Posterior cingulate gyrus (tissue), 11 donors: ENCODE data around the gene SDHA.
"Not testable (repeated sequence)": the region's sequence is repeated elsewhere in the genome, so short reads cannot be mapped to it uniquely, and the experiment has no call there.

Experiments
- DNase-seq, 10 donors: peaks; one replicate each; pipeline versions ENCODE4 v3.0.0 to v3.0.0-alpha.2; 2020 to 2021; ENCODE audit warnings: mixed read lengths in 3 of 10
- intact Hi-C: fragments of 100-400 bp; cut with DNase I; formaldehyde crosslinking; loops from one replicate; pipeline ENCODE4 v1.15.1; 2023

SDHA gene

DNA sequence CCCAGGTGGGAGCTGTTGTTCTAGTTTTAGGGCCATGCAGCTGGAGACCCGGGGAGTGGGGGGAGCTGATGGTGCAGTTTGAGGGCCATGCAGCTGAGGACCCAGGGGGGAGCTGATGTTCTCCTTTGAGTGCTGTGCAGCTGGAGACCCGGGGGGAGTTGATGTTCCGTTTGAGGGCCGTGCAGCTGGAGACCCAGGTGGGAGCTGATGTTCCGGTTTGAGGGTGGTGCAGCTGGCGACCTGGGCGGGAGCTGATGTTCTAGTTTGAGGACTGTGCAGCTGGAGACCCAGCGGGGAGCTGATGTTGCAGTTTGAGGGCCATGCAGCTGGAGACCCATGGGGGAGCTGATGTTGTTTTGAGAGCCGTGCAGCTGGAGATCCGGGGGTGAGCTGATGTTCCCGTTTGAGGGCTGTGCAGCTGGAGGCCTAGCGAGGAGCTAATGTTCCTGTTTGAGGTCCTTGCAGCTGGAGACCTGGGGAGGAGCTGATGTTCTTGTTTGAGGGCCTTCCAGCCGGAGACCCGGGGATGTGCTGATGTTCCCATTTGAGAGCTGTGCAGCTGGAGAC, 68.0 kb downstream of the SDHA start:
- peak in 1 of 10 donors; percentile 30 for DNase-seq
- intact Hi-C loops: no loop called here

DNA sequence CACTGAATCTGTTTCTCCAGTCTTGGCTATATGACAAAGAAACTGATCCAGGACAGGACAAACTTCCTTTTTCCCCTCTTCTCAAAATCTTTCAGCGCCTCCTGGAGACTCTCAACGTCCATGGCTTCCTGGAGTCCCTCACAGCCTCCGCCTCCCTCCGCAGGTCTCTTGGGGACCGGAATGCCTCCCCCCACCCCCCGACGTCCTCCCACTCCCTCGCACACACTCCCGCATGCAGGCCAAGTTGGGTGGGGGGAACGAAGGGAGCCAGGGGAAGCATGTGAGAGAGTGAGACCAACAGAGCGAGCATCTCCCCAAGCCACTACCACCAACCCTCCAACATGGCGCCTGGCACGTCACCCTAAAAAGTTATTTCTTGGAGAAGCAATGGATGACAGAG, 72.1 kb downstream of the SDHA start:
- DNase-seq: peak in 2 of 10 donors; percentile 45 to 48
- intact Hi-C loops: not testable (repeated sequence)

DNA sequence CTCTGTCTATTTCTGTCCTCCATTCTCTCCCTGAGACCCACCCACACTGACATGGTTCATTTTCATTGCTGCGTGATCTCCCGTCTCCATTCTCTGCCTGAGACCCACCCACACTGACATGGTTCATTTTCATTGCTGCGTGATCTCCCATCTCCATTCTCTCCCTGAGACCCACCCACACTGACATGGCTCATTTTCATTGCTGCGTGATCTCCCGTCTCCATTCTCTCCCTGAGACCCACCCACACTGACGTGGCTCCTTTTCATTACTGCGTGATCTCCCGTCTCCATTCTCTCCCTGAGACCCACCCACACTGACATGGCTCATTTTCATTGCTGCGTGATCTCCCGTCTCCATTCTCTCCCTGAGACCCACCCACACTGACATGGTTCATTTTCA, 73.2 kb downstream of the SDHA start:
- intact Hi-C loops: not testable (repeated sequence)
- peak in 3 of 10 donors; percentile 6 to 74 (median 50) for DNase-seq

DNA sequence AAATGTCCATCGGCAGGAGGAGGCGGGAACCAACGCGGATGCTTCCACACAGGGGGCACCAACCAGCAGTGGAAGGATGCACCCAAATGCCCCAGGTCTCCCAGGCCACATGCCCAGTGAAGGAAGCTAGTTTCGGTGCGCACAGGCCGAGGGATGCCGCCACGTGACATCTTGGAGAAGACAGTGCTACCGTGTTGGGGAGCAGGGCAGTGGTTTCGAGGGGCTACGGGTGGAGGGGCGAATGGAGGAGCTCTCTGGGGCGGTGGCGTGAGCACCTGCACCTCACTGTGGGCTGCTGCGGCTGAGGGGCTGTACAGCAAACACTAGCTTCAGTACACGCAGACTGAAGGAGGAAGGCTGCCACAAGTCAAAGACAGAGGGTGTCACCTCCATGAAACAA, 76.7 kb downstream of the SDHA start:
- peak in 2 of 10 donors; percentile 3 to 68 for DNase-seq
- intact Hi-C loops: not testable (repeated sequence)

DNA sequence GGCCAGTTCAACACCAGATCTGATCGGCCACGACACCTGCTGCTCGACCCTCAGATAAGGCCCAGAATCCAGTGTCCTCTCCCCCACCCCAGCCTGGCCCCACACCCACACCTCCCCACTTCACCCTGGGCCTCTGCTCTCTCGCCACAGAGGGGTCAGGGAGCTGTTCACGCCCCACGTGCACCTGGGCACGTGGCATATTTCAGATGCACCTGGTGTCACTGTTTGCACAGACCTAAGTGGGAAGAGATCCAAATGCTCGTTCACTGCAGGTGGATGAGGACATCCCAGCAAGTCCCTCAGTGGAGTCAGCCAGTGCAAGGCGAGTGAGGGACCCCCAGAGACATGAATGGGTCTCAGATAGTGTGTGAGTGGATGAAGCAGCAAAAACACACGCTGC, 78.1 kb downstream of the SDHA start:
- DNase-seq: peak in 1 of 10 donors; percentile 12
- intact Hi-C loops: not testable (repeated sequence)

DNA sequence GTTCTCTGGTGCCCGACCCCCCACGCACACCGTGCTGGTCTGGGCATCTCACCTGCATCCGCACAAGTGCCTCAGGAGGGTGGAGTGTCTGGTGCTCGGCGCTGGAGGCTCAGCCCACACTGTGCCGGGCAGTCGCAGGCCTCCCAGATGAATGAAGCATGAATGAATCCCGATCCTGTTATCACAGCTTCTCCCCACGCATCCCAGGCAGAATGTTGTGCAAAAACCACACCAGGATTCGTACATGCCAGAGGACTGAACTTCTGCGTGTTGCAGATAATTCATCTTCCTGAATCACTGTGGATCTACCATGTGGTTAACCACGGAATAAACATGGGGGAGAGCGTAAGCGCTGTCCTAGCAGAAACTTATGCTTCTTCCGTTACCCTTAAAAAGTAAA, 78.8 kb downstream of the SDHA start:
- DNase-seq: peak in 3 of 10 donors; percentile 37 to 85 (median 84)
- intact Hi-C loops: not testable (repeated sequence)

DNA sequence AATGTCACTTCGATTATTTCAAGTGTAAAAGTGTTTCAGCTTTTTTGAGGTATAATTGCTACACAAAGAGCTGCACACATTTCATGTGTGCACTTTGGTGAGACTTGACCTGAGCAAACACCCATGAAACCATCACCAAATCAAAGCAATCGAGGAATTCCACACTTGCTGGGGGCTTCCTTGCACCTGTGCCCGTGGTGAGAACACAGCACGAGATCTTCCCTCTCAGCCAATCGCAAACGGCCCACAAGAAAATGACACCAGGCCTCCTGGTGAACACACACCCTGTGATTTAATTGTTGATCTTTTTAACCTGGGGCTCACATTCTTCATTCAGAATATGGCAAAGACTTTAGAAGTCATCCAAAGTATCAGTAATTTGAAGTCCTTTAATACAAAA, 79.3 kb downstream of the SDHA start:
- intact Hi-C loops: not testable (repeated sequence)
- DNase-seq: peak in 2 of 10 donors; percentile 22 to 62

DNA sequence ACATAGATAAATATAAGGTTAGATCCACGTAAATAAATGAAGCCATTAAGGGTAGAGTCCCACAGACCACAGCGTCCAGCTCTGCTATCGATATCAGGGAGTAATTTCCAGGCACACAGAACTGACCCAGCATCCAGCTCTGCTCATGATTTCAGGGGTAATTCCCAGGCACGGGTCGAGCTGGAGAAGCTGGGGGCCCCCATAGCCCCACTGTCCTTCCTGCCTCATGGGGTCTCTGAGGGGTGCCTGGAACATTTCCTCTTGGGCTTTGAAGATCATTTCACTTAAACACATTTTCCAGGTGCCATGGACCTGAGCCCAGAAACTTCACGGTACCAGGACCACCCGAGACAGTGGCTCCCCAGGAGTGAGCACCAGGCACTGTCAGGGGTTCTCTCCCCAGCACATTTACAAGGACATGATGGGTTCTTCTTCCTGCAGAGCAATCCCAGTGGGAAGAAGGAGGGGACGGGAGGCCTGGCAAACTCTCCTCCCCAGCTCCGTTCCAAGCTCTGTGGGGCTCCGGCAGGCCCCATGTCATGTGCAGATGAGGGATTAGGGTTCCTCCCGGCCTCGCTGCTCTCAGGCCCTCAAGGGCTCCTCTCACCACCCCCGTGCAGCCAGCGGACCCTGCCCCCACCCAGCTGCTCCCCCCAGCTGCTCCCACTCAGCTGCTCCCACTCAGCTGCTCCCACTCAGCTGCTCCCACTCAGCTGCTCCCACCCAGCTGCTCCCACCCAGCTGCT, 80.0 kb downstream of the SDHA start:
- intact Hi-C loops: not testable (repeated sequence)

DNA sequence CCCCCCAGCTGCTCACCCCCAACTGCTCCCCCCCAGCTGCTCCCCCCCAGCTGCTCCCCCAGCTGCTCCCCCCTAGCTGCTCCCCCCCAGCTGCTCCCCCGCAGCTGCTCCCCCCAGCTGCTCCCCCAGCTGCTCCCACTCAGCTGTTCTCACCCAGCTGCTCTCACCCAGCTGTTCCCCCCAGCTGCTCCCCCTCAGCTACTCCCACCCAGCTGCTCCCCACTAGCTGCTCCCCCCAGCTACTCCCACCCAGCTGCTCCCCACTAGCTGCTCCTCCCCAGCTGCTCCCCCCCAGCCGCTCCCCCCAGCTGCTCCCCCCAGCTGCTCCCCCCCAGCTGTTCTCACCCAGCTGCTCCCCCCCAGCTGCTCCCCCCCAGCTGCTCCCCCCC, 80.6 kb downstream of the SDHA start:
- intact Hi-C loops: no loop called here
- peak in 2 of 10 donors; percentile 17 to 26 for DNase-seq

More for the DNA sequence above, 80.0 kb downstream of the SDHA start:
- DNase-seq: peak in 2 of 10 donors; percentile 49 to 63

DNA sequence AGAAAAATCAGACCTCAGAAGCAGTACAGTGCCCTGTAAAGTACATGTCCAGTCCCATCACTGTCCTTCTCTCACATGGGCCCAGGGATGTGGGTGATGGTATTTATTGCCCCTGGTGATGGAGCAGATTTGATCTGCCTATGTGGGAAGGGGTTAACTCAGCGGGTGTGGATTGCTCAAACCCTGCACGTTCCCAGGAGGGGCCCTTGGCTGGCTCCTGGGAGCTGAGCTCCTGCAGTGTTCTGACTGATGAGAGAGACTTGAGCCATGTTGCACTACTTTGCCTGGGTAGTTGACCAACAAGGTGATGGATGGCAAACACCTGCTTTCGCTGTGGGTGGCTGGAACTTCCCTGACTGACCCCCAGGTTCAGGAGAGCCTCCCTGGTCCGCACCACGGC, 81.8 kb downstream of the SDHA start:
- DNase-seq, intact Hi-C loops: not testable (repeated sequence)

DNA sequence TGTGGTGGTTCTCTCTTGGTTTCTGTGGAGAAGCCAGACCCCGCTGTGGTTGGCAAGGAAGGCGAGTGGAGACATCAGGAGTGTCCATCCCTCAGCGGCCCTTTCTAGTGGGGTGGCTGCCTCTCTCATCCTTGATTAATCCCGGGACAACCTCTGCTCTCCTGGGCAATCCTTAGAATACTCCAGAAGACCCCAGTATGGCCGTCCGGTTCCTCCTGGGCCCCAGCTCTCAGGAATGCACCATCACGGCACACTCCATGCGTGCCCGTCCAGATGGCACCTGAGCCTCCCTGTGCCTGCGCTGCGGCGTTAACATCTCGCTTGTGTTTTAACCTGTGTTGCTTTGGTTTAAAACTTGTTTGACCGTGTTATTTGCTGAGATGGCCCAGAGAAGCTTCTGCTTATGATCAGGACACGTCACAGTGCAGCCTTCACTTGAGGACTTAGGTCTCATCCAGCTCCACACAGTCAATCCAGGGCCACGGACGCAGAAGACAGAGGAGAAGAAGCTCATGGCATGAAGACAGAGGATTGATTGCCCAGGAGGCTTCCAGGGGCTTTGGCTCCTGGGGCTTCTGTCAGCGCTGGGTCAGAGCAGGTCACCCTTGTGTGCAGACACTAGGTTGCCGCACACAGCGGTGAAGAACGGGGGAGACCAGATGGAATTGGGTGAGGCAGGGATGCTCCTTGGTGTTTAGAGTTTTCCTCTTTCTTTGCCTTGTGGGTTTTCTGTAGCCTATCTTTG, 82.7 kb downstream of the SDHA start:
- intact Hi-C loops: not testable (repeated sequence)
- peak in 3 of 10 donors; percentile 39 to 68 (median 59) for DNase-seq

DNA sequence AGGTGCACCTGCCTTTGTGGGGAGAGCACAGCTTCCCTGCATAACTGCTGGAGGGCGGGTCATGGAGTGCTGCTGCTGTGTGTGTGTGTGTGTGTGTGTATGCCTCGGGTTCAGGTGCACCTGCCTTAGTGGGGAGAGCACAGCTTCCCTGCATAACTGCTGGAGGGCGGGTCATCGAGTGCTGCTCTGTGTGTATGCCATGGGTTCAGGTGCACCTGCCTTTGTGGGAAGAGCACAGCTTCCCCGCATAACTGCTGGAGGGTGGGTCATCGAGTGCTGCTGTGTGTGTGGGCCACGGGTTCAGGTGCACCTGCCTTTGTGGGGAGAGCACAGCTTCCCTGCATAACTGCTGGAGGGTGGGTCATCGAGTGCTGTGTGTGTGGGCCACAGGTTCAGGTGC, 84.3 kb downstream of the SDHA start:
- DNase-seq: peak in 1 of 10 donors; percentile 12
- intact Hi-C loops: not testable (repeated sequence)

DNA sequence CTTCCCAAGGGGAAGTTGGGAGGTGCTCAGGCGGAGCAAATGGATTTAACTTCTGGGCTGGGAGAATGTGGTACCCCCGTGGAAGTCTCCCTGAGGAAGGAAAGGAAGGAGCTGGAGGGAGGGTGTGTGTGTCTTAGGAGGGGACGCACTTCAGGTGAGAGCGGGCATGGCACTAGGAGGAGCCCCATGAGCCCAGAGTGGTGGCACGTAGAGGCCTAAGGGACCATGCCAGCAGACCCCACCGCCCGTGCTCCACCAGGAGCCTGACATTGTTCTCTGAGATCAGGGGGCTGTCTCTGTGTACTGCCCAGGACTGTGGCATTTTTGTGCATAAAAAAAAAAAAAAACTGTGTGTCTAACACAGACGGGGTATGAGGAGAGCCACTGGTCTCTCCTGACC, 84.8 kb downstream of the SDHA start:
- intact Hi-C loops: no loop called here

DNA sequence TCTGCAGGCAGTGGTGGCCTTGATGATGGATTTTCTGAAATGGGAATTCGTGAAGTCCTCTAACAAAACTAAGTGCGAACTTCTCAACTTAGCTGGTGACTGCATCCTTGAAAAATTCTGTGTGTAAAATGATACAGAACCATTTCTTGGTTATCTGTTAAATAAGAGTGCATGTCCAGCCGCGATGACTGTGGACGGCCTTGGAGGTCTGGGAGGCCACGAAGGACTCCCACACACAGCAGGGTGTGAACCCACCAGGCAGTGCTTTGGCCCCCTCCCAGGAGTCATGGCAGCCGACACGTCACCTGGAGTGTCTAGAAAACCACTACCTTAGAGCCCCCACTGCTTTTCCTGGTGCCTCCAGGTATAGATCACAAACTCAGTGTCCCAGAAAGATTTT, 85.6 kb downstream of the SDHA start:
- intact Hi-C loops: not testable (repeated sequence)
- peak in 2 of 10 donors; percentile 24 to 35 for DNase-seq

More for the DNA sequence above, 84.8 kb downstream of the SDHA start:
- DNase-seq: peak in 3 of 10 donors; percentile 33 to 44 (median 40)

DNA sequence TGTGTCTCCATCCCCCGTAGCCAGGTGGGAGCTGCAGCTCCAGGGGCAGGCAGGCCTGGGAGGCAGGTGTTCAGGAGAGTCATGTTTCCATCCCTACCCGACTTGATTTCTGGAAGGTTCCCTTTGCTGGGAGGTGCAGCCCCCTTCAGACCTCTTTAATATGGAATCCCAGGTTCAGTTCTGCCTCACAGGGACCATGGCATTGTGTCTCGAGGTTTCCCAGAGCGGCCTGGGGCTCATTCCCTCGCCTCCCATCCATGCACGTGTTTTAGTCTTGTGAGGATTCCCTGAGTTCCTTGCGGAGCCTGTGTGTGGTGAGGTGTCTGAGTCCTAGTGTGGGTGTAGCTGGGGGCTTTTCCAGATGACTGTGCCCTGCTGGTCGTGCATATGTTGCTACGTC, 86.9 kb downstream of the SDHA start:
- peak in 1 of 10 donors; percentile 42 for DNase-seq
- intact Hi-C loops: no loop called here

DNA sequence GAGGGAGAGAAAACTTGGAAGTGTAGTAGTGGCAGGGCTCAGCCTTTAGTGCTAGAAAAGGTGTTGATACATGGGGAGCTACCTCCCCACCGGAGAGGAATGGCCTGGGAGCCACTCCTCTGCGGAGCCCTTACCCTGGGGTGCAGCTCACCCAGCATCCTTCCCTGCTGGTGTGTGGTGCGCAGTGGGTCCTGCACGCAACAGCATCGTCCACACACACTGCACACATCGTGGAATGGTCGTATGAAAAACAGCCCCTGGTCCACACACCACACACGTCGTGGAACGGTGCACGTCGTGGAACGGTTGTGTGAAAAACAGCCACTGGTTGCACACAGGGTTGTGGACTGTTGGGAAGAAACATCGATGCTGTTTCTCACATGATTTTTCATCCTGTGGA, 87.3 kb downstream of the SDHA start:
- intact Hi-C loops: no loop called here
- peak in 2 of 10 donors; percentile 7 to 30 for DNase-seq

DNA sequence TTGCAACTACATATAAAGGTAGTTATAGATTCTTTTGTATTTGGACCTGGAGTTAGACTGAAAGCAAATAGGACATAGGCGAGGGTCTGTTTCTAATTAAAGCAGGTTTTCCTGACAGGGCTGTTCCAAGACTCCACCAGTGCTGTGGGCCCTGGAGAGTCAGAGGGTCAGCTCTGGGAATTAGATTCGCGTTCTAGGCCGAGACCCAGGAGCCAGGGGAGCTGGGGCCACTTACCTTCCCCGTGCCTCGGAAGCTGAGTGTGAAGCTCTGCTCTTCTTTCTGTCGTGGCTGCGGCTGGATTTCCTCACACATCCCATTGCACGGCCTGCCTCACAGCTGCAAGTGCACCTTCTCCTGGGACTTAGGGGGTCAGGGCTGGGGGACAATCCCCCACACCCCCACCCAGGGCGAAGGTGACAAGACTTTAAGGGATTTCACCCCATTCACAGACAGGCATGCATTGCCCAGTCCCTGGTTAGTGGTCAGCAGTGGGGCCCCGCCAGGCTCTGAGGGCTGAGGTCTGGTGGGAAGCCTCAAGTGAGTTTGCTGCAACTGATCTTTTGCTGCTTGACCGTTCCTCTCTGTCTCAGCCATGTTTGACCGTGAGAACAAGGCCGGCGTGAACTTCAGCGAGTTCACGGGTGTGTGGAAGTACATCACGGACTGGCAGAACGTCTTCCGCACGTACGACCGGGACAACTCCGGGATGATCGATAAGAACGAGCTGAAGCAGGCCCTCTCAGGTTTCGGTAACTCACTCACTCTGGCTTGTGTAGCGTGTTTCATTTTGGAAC, 88.1 kb downstream of the SDHA start:
- intact Hi-C loops: no loop called here
- peak in 3 of 10 donors; percentile 9 to 58 (median 30) for DNase-seq
